Occipital lobe (tissue), 2 donors: ENCODE results near the gene KMO. TPM values are rescaled to one million over a fixed set of nuclear protein-coding genes. Genes with fewer than 3 reads are reported as not detected.
A peak's percentile ranks its signal among the peaks of the same experiment; 100 is the strongest.

ENCODE experiments used
- DNase-seq: peaks from one replicate; lab custom pipeline; 2025; lab: John Stamatoyannopoulos, UW
- total RNA-seq: library from RNA; depleted of rRNA; stranded (reverse); fragments of >200 nt; gene quantifications from one replicate; pipeline ENCODE4 v1.2.3, GENCODE V29; 2014

The KMO gene
- total RNA-seq, 1 donor from 2014 or later: 0.47 TPM

DNA sequence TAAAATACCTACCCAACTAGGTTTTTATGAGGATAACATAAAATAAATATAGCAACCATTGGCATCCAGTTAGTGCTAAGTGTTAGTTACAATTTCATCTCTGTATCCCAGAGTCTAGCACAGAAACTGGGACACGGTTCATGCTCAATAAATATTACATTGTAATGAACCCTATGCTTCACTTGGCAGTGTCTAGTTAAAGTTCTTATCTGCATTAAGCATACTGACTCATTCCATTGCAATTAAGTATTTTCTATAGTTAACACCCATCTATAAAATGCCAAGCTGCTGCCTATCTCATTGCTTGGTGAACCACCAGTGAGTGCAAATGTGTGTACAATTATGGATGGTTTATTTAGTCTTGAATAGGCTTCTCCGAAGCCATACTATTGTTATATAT, 92.8 kb downstream of the KMO start:
- DNase-seq: no peak

DNA sequence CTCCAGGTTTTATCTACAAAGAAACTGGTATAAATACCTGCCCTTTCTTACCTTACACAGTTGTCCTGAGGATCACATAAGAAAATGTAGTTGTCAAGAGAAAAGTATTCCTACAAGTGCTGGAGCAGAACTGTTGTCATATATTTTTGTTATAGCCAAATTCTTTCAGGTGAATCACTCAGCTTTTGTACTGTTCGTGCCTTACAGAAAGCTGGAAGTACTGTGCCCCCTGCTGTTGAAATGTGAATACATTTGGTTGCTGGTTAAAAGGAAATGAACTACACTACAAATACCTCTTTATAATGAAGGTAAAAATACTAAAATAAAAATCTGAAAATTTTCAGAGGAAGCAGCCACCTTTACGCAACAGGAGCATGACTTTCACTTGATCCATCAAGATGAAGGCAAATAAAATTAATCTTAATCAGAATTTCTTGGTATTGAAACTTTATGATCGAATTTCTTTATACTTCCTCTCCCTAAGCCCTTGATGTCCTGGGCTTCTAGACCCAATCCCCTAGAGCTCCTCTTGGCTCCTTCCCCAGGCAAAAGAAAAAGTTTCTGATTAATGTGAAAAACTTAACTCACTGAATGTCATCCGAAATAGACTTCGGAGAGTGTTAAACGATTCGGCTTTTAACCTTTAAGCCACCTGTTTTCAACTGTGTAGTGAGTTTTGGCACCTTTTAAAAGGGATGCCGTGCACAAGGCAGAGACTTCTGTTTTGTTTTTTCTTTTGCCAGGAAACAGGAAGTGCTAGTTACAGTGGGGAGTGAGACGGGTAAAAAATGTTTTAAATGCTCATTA, 95.5 kb downstream of the KMO start:
- no peak for DNase-seq

DNA sequence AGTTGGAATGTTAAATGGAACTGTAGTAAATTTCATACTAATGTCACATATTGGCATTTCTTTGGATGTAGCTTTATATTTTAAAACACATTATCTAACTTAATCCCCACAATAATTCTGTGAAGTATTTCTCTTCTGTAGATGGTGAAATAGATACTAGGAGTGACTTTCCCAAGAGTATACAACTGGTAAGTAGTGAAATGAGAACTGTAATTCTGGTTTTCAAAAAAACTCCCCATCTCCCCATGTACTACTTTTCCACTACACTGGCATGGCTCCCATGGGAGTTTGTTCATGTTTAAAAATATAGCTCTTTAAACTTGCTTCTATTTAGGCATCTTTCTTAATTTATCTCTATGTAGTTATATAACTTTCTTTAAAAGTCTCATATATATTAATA, 97.8 kb downstream of the KMO start:
- no peak for DNase-seq

DNA sequence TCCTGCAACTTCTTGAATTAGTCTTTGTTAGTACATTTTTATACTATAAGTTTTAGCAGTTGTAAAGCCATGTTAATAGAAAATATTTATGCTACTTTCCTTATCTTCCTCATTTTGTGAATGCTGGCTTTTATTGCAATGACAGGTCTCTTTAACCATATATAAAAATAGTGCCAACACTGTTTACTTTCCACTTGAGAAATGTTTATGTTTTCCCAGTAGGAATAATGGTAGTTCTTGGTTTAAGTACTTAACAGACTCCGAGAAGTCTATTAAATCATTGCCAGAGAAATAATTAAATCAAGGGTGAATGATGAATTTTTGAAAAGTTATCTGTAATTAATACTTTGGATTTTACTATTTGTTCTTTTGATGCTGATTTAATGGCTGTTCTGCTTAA, 98.3 kb downstream of the KMO start:
- no peak for DNase-seq

DNA sequence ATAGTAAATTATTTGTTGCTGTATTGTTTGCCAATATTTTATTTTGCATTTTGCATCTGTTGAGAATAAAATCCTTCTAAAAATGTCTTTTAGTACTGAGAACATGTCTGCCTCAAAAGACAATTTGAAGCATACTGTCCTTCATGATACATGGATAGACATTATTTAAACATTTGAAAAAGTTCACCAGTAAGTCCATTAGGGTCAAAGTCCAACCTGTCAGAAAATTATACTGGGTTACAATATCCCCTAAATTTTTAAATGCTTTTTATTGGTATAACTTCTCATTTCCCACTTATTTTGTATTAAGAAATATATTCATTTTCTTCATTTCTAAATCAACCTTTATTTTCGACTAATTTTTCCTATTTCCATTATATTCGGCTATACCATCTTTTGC, 98.7 kb downstream of the KMO start:
- no peak for DNase-seq

DNA sequence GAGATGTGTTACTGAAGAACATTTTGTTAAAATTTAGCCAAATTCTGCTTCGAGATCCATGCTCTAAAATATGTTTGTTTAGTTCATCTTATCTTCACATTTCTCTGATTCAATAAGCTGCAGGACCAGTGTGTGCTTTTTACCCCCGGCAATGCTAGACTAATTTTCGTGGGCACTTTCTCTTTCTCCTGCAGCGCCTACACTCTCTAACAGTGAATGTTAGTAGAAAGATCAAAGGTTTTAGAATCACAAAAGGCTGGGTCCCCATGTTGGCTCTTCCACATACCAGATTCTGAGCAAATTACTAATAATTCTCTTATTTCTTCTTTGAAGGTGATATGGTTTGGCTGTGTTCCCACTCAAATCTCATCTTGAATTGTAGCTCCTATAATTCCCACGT, 99.5 kb downstream of the KMO start:
- DNase-seq: no peak

DNA sequence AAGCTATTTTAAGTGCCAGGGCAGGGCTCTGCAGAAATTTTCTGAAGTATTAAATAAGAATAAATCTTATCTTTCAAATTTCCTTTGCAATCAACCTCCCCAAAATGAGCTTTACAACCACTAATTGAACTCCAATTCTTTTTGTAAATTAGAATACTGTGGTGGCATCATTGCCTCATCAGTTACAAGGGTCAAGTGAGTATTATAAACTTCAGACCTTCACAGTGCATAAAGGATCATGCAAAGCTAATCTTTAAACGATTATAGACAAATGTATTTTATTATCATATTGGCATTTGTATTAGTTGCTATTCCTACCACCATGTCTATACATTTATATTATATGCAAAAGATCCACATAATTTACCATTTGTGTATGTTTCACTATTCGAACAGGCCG, 100.8 kb downstream of the KMO start:
- DNase-seq: no peak

DNA sequence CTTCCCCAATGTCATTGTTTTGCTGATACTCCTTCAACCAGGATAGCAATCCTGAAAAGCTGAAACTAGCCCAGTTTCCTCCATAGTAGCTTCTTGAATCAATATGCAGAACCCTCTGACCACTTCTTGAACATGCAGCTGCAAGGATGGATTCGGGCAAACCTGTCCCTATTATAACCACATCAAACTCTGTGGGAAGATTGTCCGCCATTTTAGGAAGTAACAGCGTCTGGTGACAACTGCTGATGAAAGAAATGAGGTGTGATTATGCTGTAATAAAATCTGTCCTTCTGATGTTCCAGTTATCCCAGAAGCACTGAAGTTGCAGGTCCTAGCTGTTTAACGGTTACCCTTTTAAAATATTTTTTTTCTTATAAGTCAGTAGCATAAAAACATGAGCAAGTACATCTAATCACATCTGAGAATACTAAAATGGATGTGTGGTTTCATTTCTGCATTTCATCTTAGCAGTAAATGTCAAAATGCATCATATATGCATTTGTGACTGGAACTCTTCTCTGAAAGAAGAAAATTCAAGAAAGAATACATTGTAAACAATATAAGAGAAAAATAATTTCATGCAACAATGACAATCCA, 103.5 kb downstream of the KMO start:
- DNase-seq: no peak

DNA sequence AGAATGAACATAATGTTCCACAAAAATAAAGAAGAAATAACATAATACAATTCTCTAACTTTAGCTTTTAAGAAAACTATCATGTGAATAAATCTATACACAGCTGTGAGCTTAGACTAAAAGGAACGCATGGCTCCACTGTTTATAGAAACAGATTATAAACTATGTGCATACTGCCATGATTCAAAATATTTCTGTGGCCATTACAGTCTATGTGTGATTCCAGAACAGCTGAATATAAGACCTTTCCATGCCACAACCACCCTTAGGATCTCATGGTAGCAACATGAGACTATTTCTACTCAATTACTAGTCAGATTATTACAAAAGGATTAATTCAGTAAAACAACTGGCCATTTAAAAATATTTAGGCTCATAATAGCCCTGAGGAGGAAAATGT, 104.1 kb downstream of the KMO start:
- no peak for DNase-seq

DNA sequence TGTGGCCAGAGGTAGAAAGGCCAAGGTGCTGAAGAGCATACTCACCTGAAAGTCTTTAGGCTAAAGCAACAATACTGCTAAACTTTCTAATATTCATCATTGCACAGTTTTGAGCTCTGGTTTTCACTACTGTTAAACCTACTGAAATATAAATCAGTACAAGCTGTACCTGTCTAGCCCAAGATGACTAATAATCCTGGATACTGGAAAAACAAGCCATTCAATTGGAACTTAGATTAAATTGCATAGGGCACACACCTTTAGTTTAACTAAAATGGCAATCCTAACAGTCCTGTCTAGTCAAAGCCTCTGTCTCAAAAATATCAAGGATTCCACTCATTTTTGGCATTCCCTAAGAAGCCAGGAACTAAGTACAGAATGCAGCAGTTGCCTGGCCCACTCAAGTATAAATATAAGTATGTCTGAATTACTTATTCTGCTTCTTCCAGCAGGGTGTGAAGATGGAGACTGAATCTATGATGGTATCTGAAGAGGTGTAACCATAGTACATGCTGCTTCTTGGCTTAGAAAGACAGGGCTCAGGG, 104.9 kb downstream of the KMO start:
- no peak for DNase-seq

DNA sequence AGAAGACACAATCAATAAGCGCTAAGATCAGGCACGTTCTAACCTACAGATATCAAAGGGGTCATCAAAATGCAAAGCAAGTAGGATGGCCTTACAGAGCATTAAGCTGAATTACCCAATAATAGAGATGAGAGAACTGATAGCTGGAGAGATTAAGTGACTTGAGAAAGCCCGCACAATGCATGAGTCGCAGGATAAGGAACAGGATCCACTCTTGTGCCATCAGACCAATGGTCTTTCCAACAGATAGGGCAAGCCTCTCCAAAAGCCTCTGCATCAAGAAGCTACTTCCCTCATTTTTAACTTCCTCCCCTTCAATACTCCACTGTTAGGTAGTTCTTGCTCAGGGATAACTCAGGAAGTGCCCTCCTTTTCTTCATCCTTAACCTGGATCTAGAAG, 105.4 kb downstream of the KMO start:
- no peak for DNase-seq

DNA sequence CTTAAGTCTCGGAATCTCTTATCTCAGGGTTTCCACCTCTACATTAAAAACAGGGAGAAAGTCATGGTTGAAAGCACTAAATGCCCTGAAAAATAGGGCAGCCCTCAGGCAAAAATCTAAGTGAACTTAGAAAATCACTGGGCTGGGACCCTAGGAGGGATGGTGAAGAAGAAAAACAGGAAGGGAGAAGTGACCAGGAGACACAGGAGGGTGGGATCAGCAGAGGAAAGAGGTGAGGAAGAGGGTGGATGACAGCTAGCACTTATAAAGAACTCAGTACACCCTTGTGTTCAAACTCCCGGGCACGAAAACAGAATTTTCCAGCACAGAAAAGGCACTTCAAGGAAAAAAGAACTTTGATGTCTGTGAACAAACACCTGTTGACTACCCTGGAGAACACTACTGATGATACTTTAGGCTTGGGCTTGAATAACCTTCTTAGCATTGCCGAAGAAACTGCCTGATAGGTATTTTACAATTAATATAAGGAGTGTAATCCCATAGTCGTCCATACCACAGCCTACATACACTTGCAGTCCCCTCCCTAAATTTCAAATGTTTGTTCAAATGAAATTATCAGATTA, 106.0 kb downstream of the KMO start:
- no peak for DNase-seq

DNA sequence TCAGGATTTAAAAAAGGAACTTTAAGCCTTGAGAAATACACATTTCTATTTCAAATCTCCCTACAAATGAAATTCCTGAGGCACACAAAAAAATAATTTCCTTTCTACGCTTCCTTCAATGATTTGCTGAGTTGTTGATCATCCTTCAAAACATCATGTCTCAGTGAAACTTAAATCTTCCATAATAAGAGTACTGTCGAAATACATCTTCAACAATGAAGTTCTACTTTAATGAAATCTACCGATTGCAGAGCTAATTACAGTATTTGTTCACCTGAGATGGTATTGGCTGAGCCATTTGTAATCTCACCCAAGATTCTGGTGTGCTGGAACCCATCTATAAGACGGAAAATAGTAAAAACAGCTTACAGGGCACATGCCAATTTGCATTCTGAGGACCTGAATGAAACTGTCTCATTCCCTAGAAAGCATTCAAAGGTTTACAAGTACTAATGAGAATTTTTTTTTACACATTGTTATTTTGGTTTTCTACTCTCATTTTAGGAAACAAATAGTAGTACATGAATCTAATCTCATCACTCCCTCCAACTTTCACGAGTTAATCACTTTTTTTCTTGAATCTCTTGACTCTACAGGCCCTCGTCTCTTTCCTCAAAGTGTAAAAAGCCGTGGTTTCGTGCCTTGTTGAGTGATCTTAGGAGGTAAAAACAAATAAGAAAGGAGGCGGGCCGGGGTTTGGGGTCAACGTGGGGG, 106.9 kb downstream of the KMO start:
- no peak for DNase-seq

DNA sequence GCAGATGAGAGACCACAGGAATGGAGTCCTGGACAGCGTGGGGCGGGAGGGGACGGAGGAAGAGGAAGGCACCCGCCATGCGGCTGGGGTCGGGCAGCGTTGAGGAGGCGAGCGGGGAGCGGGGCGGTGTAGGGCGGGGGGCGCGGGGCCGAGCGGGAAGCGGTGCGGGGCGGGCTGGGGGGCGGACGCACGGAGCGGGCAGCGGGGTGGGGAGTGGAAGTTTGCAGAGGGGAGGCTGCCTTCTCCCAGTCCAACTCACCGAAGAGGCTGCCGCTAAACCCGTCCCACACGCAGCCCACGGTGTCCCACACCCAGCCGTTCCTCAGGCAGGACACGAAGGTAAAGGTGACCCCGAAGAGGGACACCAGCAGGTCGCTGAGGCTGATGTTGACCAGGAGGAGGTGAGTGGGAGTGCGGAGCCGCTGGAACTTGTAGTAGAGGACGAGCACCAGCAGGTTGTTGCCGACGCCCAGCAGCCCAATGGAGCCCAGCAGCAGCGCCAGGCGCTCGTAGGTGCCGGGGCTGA, 107.5 kb downstream of the KMO start:
- peak; percentile 61 for DNase-seq

DNA sequence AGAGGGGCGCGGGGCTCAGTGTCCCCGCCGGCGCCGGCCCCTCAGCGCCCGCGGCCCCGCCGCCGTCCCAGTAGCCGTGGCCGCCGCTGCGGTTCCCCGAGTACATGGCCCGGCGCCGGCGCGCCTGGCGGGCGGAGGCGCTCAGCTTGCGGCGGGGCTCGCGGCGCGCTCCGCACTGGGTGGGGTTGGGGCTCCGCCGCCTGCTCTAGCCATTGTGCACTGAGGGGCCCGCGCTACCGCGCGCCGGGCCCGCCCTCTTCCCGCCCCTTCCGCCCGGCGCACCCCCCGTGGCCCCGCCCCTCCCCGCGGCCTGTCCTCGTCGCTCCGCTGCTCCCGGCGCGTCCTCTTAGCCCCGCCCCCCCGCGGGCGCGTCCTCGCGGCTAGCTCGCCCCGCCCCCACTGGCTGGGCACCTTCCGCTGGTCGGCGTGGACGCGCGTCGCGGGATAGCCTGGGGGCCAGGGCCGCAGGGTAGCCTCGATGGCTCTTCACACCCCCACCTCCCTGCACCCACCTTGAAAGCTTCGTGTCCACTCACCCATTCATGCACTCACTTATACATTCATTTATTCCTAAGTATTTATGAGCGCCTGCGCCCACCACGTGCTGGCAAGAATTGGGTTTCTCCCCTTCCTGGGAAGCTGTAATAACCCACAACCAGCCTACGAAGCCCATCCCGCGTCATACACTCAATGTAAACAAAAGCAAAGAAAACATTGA, 108.1 kb downstream of the KMO start, which contains the start of the genes CHML and OPN3:
Gene CHML, minus strand, starts transcription at position 221 of the 718 bp plus-strand sequence. CDS start 4,603 bp downstream, outside the sequence.
Gene OPN3, minus strand, starts transcription at position 221 of the 718 bp plus-strand sequence. Its CDS starts 115 bp downstream, at position 106.
- peak; percentile 89 for DNase-seq

DNA sequence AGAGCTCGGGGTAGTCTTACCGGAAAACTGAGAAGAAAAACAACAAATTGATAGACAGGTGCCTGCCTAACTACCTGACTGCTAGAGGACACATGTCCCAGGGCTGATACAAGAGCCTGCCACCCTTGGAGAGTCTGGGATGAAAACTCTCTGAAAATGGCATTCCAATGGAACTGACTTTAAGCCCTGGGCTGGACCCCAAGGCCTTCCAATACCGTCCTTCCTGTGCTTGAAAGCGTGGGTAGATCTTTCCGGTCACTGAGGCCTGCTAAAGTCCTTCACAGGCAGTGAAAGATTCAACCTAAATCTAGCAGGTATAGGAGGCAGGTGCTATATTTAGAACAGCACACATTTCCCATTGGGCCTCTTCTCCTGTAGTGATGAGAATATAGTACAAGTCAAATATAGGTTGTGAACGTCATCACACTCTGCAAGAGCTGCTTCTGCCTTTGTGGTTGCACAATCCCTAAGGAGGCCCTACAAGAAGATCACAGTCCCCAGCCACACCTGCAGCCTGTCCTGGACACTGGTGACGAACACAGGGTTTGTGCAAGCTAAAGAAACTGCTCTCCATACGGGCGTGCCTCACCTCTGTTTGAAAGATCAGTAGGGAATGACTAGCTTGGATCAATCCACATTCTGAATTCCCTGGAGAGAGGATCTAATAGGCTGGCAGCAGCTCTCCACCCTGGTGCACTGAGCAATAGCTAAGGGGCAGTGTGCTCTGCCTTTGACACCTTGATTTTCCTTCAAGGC, 108.9 kb downstream of the KMO start:
- no peak for DNase-seq

DNA sequence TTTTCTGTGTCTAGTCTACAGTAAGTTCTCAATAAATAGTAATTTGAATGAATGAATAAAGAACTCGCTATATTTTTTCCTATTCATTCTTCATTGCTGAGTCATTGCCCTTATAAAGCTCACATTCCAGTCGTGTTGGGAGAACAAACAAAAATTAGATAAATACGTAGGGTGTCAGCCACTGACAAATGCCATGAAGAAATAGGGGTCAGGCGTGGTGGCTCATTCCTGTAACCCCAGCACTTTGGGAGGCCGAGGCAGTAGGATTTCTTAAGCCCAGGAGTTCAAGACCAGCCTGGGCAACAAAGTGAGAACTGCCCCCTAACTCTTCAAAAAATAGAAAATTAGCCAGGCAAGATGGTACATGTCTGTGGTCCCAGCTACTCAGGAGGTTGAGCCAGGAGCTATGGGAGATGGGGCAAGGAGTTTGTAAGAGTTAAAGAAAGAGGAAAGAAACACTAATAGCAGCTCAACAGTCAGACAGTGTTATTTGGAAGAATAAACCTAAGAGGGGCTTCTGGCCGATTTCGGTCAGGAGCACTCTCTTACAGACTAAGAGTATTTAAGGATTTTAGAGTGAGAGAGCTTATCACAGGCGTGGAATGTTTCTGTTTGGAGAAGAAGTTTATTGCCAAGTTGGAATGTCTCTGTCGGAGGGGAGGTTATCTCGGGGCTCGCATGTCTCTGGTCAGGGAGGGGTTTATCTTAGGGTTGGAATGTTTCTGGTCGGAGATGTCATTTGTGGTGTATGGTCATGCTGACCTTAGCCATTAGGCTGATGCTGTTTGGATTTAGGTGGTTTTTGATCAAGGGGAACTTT, 109.8 kb downstream of the KMO start:
- no peak for DNase-seq

DNA sequence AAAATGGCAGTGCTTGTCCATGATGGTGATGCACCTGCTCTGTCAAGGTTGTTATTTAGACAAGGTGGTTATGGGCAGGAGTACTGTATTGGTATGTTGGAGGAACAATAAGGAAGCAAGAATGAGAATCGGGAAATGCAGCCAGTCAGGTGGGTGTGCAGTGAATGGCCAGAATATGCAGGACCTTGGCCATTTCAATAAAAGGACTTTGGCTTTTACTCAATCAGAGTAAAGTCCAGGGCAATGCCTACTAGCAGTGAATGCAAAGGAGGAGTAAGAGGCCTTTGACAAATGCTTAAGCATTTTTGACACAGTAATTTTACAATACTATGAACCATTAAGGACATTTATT, 110.4 kb downstream of the KMO start:
- DNase-seq: no peak

DNA sequence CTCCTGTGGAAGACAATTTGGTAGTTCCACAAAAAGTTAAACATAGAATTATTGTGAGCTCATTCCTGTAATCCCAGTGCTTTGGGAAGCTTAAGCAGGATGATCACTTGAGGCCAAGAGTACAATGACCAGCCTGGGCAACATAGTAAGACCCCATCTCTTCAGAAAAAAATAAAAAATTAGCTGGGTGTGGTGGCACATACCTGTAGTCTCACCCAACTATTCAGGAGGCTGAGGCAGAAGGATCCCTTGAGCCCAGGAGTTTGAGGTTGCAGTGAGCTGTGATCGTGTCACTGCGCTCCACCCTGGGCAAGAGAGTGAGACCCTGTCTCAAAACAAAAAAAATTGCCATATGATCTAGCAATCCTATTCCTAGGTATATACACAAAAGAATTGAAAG, 112.1 kb downstream of the KMO start:
- DNase-seq: no peak
